DND-41 (cell line): ENCODE results near the gene TTC28.

Experiments
- ATAC-seq: fragments of 200-7000 bp; cut with Tn5 transposase; 3 replicates; pipeline ENCODE4 v1.9.1; 2021; ENCODE audit warnings: low read depth; ENCODE audit not compliant: insufficient read depth
- DNase-seq: peaks from one replicate; pipeline ENCODE4 v3.0.0-alpha.2; 2020
- H2AFZ ChIP-seq: 2 replicates; pipeline ENCODE4 v1.6.0; 2012; ENCODE audit warnings: low read depth, low read length
- H3K27ac ChIP-seq: 2 replicates; pipeline ENCODE4 v1.5.1; 2012; ENCODE audit warnings: low read length, inconsistent platforms
- H3K27me3 ChIP-seq: fragments of 200-600 bp; sonication (generic); 2 replicates; pipeline ENCODE4 v1.6.0; 2012; ENCODE audit warnings: low read length, mild to moderate bottlenecking, inconsistent platforms; ENCODE audit not compliant: insufficient read depth, poor library complexity
- H3K36me3 ChIP-seq: 2 replicates; pipeline ENCODE4 v1.5.1; 2012; ENCODE audit warnings: low read length, inconsistent platforms; ENCODE audit not compliant: insufficient read depth
- H3K4me1 ChIP-seq: 2 replicates; pipeline ENCODE4 v1.5.1; 2012; ENCODE audit warnings: mild to moderate bottlenecking, low read length; ENCODE audit not compliant: insufficient read depth
- H3K4me2 ChIP-seq: 2 replicates; pipeline ENCODE4 v1.6.0; 2012; ENCODE audit warnings: mild to moderate bottlenecking, moderate library complexity, low read length, inconsistent platforms; ENCODE audit not compliant: insufficient read depth
- H3K4me3 ChIP-seq, 2 experiments: fragments of 200-600 bp in 1 of 2; shearing (Covaris generic) in 1 of 2; 2 replicates each; pipeline ENCODE4 v1.5.1; 2012 to 2016; ENCODE audit warnings: inconsistent platforms in 2 of 2, low read length in 2 of 2, mild to moderate bottlenecking in 2 of 2, low read depth in 1 of 2, moderate library complexity in 1 of 2
- H3K79me2 ChIP-seq: 2 replicates; pipeline ENCODE4 v1.6.0; 2012; ENCODE audit warnings: low read length, inconsistent platforms; ENCODE audit not compliant: insufficient read depth
- H3K9ac ChIP-seq: 2 replicates; pipeline ENCODE4 v1.6.0; 2012; ENCODE audit warnings: low read depth, mild to moderate bottlenecking, inconsistent platforms, low read length, moderate library complexity
- H3K9me3 ChIP-seq: 2 replicates; pipeline ENCODE4 v1.5.1; 2012; ENCODE audit warnings: low read length, moderate library complexity, mild to moderate bottlenecking, inconsistent platforms; ENCODE audit not compliant: insufficient read depth, severe bottlenecking
- H4K20me1 ChIP-seq: 2 replicates; pipeline ENCODE4 v1.6.0; 2012; ENCODE audit warnings: low read length; ENCODE audit not compliant: insufficient read depth
- CTCF ChIP-seq: IDR thresholded peaks from 2 replicates; pipeline ENCODE4 v1.5.1; 2012; ENCODE audit warnings: borderline replicate concordance, low read length, moderate library complexity, mild to moderate bottlenecking; ENCODE audit not compliant: poor library complexity, severe bottlenecking; ENCODE audit errors: extremely low read depth
- EZH2 ChIP-seq: IDR thresholded peaks from 3 replicates; pipeline ENCODE4 v1.6.1; 2012; ENCODE audit warnings: borderline replicate concordance, low read depth, mild to moderate bottlenecking, moderate library complexity, low read length, inconsistent platforms; ENCODE audit not compliant: severe bottlenecking

Gene TTC28

GRCh38 chr22:28297504-28297903, 382.1 kb downstream of the TTC28 start:
- H3K27me3 ChIP-seq = no peaks in the 10 kb centered on the region
- H2AFZ ChIP-seq = no peak overlapping the region
- DNase-seq (no peak), ATAC-seq (no peak)
- 0 out of 2 replicates have a peak, but pooled peaks cover 3% of the 10 kb centered on the region for H3K4me1 ChIP-seq
- H3K9me3 ChIP-seq = no peaks in the 10 kb centered on the region
- H3K9ac ChIP-seq = no peak overlapping the region
- H3K36me3 ChIP-seq = peaks cover 41% of the 10 kb centered on the region
- TF ChIP-seq CTCF (no peak), EZH2 (no peak)
- no peak overlapping the region for H3K27ac ChIP-seq
- no peak overlapping the region for H3K4me2 ChIP-seq
- no peak overlapping the region for H3K4me3 ChIP-seq
- peaks cover 30% of the 10 kb centered on the region for H3K79me2 ChIP-seq
- H4K20me1 ChIP-seq = peaks cover 7% of the 10 kb centered on the region; the same call in 1 of the 2 replicates

- Histone ChIP-seq H3K4me3 (no peak overlapping the region), H3K27ac (no peak overlapping the region), H3K4me2 (no peak overlapping the region), H3K9ac (no peak overlapping the region), H4K20me1 (peaks cover 7% of the 10 kb centered on the region; the same call in 1 of the 2 replicates), H3K4me1 (0 out of 2 replicates have a peak, but pooled peaks cover 3% of the 10 kb centered on the region), H3K9me3 (no peaks in the 10 kb centered on the region), H3K27me3 (no peaks in the 10 kb centered on the region), H3K36me3 (peaks cover 37% of the 10 kb centered on the region), H2AFZ (no peak overlapping the region), H3K79me2 (peaks cover 26% of the 10 kb centered on the region)
- DNase-seq (no peak), ATAC-seq (no peak)
- TF ChIP-seq CTCF (no peak), EZH2 (no peak)
Measured at GRCh38 chr22:28296452-28296851, 383.2 kb downstream of the TTC28 start.

GRCh38 chr22:28283068-28283654, 396.5 kb downstream of the TTC28 start:
- Histone ChIP-seq H3K27me3 (no peaks in the 10 kb centered on the region), H3K36me3 (peaks cover 5% of the 10 kb centered on the region; the same call in 1 of the 2 replicates), H3K4me3 (no peak overlapping the region), H3K9ac (no peak overlapping the region), H2AFZ (no peak overlapping the region), H3K79me2 (peaks cover 17% of the 10 kb centered on the region), H4K20me1 (no peaks in the 10 kb centered on the region; the same call in 1 of the 2 replicates), H3K4me2 (no peak overlapping the region), H3K4me1 (no peaks in the 10 kb centered on the region), H3K27ac (no peak overlapping the region), H3K9me3 (no peaks in the 10 kb centered on the region)
- no peak for DNase-seq
- ATAC-seq = no peak
- no peak for TF ChIP-seq CTCF
- no peak for TF ChIP-seq EZH2

GRCh38 chr22:28282405-28283067, 397.1 kb downstream of the TTC28 start:
- H3K27me3 ChIP-seq = no peaks in the 10 kb centered on the region
- H3K4me1 ChIP-seq = no peaks in the 10 kb centered on the region
- DNase-seq = no peak
- H3K4me3 ChIP-seq = no peak overlapping the region
- no peak overlapping the region for H2AFZ ChIP-seq
- H3K4me2 ChIP-seq = no peak overlapping the region
- TF ChIP-seq CTCF = no peak
- no peak for TF ChIP-seq EZH2
- no peak overlapping the region for H3K9ac ChIP-seq
- H3K79me2 ChIP-seq = peaks cover 21% of the 10 kb centered on the region
- no peak overlapping the region for H3K27ac ChIP-seq
- peaks cover 5% of the 10 kb centered on the region; the same call in 1 of the 2 replicates for H3K36me3 ChIP-seq
- no peak for ATAC-seq
- H3K9me3 ChIP-seq = no peaks in the 10 kb centered on the region
- H4K20me1 ChIP-seq = no peaks in the 10 kb centered on the region; the same call in 1 of the 2 replicates
